NCI-H2196 treated with DMSO at 0.1 percent for 48 hours (cell line): ENCODE measurements around the gene ENTHD1.

Experiments
- DNase-seq: peaks from one replicate; lab custom pipeline; 2025; ENCODE audit not compliant: unreplicated experiment; lab: John Stamatoyannopoulos, UW

Gene ENTHD1

GRCh38 chr22:39893526-39893925, at the start of gene ENTHD1:
Gene ENTHD1 (minus strand): TSS chr22:39893760. CDS start chr22:39887748, 6,012 bp downstream.
- no peak for DNase-seq

- no peak for DNase-seq
Observed at GRCh38 chr22:39943337-39943736, 49.8 kb upstream of the ENTHD1 start.

DNA sequence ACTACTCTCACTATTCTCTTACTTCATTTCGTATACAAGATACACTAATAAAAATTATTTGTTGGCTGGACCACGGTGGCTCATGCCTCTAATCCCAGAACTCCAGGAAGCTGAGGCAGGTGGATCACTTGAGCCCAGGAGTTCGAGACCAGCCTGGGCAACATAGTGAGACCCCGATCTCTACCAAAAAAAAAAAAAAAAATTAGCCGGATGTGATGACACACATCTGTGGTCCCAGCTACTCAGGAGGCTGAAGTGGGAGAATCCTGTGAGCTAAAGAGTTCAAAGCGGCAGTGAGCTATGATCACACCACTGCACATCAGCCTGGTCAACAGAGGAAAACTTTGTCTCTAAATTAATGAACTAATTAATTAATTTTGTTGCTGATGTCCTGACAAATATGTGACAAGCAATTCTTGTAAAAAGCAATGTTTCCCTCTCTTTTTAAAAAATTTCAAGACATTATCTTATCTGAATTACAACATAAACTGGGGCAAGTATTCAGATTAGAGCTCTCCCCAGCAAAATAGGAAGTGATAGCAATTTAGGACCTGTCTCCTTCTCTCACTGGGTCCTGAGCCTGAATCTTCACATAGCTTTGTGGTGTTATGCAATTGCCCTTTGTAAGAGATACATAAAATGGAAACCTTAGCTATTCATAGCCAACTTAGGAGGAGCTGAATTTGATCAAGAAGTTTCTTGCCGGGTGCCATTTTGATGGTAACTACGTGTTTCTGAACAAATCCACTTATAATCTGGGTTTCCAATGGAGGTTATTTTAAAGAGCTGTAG, 49.1 kb upstream of the ENTHD1 start:
- no peak for DNase-seq

GRCh38 chr22:39941601-39942000, 48.0 kb upstream of the ENTHD1 start:
- DNase-seq: peak; percentile 43

DNA sequence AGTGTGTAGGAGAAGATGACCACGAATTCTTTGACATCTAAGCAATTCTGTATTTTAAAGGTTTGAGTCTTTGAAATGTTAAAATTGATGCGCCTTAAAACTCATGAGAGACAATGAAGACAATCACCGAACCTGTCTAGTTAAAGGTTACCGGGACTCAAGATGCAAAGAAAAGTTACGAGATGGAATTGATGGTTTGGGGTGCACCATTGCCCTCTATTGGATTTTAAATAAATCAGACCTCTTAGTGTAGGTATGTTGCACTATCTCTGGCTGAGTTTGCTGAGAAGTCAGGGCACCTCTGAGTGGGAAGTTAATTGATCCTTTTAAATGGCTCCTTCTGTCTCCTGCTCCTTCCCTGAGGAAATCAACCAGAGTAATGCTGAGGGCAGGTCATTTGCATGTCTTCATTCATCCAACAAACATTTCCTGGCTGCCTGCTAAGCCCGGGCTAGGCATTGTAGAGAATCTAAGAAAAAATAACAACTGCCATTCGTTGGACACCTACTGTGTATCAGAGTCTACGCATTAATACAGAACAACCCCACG, 47.3 kb upstream of the ENTHD1 start:
- DNase-seq: no peak

GRCh38 chr22:39939830-39940229, 46.3 kb upstream of the ENTHD1 start:
- no peak for DNase-seq

DNA sequence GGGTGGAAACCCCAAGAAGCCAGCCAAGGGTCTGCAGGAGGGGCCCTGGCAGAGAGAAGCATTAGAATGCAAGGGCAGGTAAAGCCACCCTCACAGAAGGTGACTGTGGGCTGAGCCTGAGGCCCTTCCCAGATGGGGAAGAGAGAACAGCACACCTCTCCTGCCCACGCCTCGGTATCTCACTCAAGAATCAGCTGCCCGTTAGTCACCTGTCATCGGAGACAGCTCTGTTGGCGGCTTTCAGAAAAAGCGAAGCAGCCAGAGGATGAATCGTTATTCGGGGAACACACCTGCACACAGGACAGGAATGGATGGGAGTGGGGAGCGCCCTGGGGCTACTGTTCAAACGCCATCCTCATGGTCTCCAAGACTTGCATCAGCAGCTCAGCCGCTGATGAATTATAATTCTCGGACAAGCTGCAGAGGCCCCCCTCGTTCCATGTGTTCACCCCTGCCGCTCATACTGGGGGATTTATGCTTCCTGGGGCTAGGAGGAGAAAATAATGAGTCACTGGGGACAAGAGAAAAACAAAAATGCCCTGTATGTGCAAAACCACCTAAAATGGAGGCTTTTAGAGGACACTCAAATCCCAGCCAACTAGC, 45.0 kb upstream of the ENTHD1 start:
- no peak for DNase-seq

GRCh38 chr22:39937906-39938305, 44.3 kb upstream of the ENTHD1 start:
- DNase-seq: no peak

DNA sequence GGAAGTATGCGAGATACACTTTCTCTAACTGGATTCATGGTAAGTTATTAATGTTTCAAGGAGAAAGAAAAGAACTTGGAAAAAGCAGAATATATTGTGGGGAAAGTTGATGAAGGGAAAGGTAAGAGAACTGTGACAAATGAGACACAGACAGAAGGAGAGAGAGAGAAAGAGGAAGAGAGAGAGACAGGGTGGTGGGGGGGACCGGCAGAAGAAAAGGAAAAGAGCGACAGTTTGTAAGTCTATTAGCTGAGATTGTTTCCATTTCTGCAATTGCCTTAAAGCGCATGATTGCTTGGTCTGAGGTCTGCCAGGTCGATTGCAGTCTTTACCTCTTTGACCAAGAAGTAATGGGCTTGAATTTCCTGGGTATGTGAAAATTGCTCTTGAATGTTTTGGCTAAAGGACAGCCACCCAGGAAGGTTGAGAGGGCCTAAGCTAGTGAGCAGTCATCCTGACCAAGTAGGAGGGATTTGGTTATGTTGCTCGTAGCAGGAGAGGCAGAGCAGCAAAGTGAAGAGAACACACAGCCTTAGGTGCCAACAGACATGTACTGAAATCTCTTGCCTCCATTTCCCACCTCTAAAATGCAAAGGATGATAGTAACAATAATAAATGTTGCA, 43.1 kb upstream of the ENTHD1 start:
- DNase-seq: no peak

- DNase-seq: no peak
Observed at GRCh38 chr22:39935612-39936011, 42.1 kb upstream of the ENTHD1 start.

DNA sequence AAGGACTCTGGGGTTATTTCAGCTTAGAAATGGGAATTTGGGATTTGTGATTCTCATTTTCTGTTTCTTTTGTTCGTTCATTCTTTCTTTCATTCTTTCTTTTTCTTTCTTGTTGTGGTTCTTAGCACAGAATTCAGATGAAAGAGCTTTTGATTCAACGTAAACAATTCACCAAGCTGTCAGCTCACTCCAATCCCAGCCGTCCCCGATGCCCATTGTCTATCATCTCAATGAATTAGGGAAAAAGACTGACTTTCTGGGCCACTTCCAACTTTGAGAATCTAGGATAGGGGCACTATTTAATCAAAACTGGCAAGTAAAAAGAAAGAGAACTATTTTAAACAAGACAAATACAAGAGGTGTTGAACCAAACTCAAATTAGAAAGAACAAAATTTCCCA, 41.6 kb upstream of the ENTHD1 start:
- DNase-seq: no peak

GRCh38 chr22:39933741-39934140, 40.2 kb upstream of the ENTHD1 start:
- no peak for DNase-seq

- no peak for DNase-seq
Observed at GRCh38 chr22:39932918-39933649, 39.5 kb upstream of the ENTHD1 start.

GRCh38 chr22:39932166-39932565, 38.6 kb upstream of the ENTHD1 start:
- no peak for DNase-seq

DNA sequence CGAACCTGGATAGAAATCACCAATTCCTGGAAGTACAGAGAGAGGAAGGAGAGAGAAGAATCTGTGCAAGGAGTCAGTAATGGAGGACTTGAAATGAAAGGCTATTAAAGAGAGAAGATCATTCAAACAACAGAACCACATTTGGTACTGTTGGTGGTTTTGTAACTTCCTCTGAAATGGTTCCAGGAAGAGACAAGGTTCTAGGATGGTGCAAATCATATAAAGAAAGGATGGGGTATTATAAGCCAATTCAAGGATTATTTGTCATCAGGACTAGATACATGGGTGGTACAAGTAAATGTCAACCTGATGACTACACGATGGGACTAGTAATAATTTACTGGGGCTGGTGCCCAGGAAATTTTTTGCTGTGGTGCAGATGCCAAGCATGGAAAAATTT, 37.7 kb upstream of the ENTHD1 start:
- no peak for DNase-seq

- no peak for DNase-seq
Observed at GRCh38 chr22:39928536-39929520, 35.3 kb upstream of the ENTHD1 start.

DNA sequence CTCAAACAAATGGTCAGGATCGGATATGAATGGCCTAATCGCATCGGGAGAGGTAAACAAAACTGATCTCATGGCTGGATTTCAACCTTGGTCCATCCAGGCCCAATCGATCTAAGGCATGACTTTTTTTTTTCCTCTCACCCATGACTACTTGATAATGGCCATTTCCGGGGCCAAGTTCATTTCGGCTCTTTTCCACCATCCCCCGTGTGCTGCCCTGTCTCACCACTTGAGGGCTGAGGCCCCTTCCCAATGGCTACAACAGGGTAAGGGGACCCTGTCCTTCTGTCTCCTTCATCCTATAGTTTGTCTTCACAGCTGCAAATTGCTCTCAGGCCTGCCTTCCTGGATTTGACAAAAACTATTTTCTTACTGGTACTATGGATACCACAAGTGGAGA, 34.0 kb upstream of the ENTHD1 start:
- DNase-seq: no peak

GRCh38 chr22:39926753-39927152, 33.2 kb upstream of the ENTHD1 start:
- no peak for DNase-seq

GRCh38 chr22:39925909-39926679, 32.5 kb upstream of the ENTHD1 start:
- no peak for DNase-seq
